Stomach (tissue), 4 donors: ENCODE data around the gene C10orf67.
"Not testable (repeated sequence)": the region's sequence is repeated elsewhere in the genome, so short reads cannot be mapped to it uniquely, and the experiment has no call there.

Experiments used
- POLR2A ChIP-seq, 4 donors: fragments of 450-650 bp; IDR thresholded peaks; one replicate each; pipeline ENCODE4 v1.6.1; 2016; ENCODE audit warnings: antibody characterized with exemption in 4 of 4, control low read depth in 2 of 4, mild to moderate bottlenecking in 1 of 4, moderate library complexity in 1 of 4
- TF ChIP-seq, protein P1 (sequence below), 7 experiments: fragments of 450-650 bp in 4 of 7; fragments of 200-600 bp in 3 of 7; sonication (generic) in 3 of 7; IDR thresholded peaks; one replicate each; pipeline ENCODE4 v1.5.1; 2016 to 2019; ENCODE audit warnings: antibody characterized with exemption in 7 of 7, control low read depth in 2 of 7, mild to moderate bottlenecking in 1 of 7

DNA sequence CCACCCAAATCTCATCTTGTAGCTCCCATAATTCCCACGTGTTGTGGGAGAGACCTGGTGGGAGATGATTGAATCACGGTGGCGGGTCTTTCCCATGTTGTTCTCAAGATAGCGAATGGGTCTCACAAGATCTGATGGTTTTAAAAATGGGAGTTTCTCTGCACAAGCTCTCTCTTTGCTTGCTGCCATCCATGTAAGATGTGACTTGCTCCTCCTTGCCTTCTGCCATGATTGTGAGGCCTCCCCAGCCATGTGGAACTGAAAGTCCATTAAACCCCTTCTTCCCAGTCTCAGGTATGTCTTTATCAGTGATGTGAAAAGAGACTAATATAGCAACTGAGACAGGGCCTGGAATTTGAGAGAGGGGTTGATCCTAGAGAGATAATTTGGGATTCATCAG lies 91.7 kb downstream of the C10orf67 start:
- not testable (repeated sequence) for TF ChIP-seq POLR2A (IDR thresholded peaks at IDR 0.05)
- TF ChIP-seq, protein P1, sequence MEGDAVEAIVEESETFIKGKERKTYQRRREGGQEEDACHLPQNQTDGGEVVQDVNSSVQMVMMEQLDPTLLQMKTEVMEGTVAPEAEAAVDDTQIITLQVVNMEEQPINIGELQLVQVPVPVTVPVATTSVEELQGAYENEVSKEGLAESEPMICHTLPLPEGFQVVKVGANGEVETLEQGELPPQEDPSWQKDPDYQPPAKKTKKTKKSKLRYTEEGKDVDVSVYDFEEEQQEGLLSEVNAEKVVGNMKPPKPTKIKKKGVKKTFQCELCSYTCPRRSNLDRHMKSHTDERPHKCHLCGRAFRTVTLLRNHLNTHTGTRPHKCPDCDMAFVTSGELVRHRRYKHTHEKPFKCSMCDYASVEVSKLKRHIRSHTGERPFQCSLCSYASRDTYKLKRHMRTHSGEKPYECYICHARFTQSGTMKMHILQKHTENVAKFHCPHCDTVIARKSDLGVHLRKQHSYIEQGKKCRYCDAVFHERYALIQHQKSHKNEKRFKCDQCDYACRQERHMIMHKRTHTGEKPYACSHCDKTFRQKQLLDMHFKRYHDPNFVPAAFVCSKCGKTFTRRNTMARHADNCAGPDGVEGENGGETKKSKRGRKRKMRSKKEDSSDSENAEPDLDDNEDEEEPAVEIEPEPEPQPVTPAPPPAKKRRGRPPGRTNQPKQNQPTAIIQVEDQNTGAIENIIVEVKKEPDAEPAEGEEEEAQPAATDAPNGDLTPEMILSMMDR (IDR thresholded peaks at IDR 0.05) = not testable (repeated sequence)
